ENCODE measurements around the gene PCDHA5. TPM values are rescaled to one million over a fixed set of nuclear protein-coding genes. Genes with fewer than 3 reads are reported as not detected.
A peak's percentile ranks its signal among the peaks of the same experiment; 100 is the strongest.
"Not testable (repeated sequence)": the region's sequence is repeated elsewhere in the genome, so short reads cannot be mapped to it uniquely, and the experiment has no call there.

PCDHA5 gene
- total and polyA plus RNA-seq, 4 donors = 1.4 to 4.4 (median 3.4) TPM

DNA sequence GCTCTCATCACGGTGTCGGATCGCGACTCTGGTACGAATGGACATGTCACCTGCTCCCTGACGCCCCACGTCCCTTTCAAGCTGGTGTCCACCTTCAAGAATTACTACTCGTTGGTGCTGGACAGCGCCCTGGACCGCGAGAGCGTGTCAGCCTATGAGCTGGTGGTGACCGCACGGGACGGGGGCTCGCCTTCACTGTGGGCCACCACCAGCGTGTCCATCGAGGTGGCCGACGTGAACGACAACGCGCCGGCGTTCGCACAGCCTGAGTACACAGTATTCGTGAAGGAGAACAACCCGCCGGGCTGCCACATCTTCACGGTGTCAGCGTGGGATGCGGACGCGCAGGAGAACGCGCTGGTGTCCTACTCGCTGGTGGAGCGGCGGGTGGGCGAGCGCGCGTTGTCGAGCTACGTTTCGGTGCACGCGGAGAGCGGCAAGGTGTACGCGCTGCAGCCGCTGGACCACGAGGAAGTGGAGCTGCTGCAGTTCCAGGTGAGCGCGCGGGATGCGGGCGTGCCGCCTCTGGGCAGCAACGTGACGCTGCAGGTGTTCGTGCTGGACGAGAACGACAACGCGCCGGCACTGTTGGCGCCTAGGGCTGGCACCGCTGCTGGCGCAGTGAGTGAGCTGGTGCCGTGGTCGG, 25.2 kb upstream of the PCDHA5 start:
- not testable (repeated sequence) for DNase-seq (ENCODE audit: low read depth in 4 of 6, low spot score in 6 of 6); H3K4me1 ChIP-seq (ENCODE audit: control insufficient read depth, insufficient read depth, low read length); H3K27ac ChIP-seq (ENCODE audit: low read depth, low read length); H3K36me3 ChIP-seq (ENCODE audit: control insufficient read depth, insufficient read depth, low read length); H3K27me3 ChIP-seq (ENCODE audit: control insufficient read depth, insufficient read depth, low read length); H3K4me3 ChIP-seq (ENCODE audit: low read depth, low read length)
- peaks cover 14% of the 10 kb centered on the region for H3K9me3 ChIP-seq (ENCODE audit: control insufficient read depth, insufficient read depth, low read length)
- WGBS (ENCODE audit: insufficient coverage) = 46% methylated on average over 72 of the region's 72 CpGs

DNA sequence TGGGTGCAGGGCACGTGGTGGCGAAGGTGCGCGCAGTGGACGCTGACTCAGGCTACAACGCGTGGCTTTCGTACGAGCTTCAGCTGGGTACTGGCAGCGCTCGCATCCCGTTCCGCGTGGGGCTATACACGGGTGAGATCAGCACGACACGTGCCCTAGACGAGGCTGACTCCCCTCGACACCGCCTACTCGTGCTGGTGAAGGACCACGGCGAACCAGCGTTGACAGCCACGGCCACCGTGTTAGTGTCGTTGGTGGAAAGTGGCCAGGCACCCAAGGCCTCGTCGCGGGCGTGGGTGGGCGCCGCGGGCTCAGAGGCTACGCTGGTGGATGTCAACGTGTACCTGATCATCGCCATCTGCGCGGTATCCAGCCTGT, 24.7 kb upstream of the PCDHA5 start:
- Histone ChIP-seq H3K9me3 (ENCODE audit: control insufficient read depth, insufficient read depth, low read length) (peaks cover 14% of the 10 kb centered on the region), H3K36me3 (ENCODE audit: control insufficient read depth, insufficient read depth, low read length) (peaks cover 8% of the 10 kb centered on the region), H3K4me3 (ENCODE audit: low read depth, low read length) (no peak overlapping the region), H3K27ac (ENCODE audit: low read depth, low read length) (no peak overlapping the region), H3K27me3 (ENCODE audit: control insufficient read depth, insufficient read depth, low read length) (no peaks in the 10 kb centered on the region), H3K4me1 (ENCODE audit: control insufficient read depth, insufficient read depth, low read length) (no peaks in the 10 kb centered on the region)
- 48% methylated on average over 39 of the region's 39 CpGs for WGBS (ENCODE audit: insufficient coverage)
- no peak for DNase-seq (ENCODE audit: low read depth in 4 of 6, low spot score in 6 of 6)

GRCh38 chr5:140800816-140801493, 20.5 kb upstream of the PCDHA5 start, which contains the start of gene PCDHA3:
Gene PCDHA3, plus strand, starts transcription at chr5:140801057.
- whole genome bisulfite sequencing (ENCODE audit: insufficient coverage) = 21% methylated on average over 21 of the region's 29 CpGs
- Histone ChIP-seq H3K27ac (ENCODE audit: low read depth, low read length) (no peak within 1 kb of the TSS), H3K27me3 (ENCODE audit: control insufficient read depth, insufficient read depth, low read length) (no peaks in the 10 kb centered on the region), H3K36me3 (ENCODE audit: control insufficient read depth, insufficient read depth, low read length) (peaks cover 16% of the 10 kb centered on the region), H3K9me3 (ENCODE audit: control insufficient read depth, insufficient read depth, low read length) (peaks cover 17% of the 10 kb centered on the region), H3K4me3 (ENCODE audit: low read depth, low read length) (peak within 1 kb of the TSS; percentile 11), H3K4me1 (ENCODE audit: control insufficient read depth, insufficient read depth, low read length) (no peaks in the 10 kb centered on the region)
- DNase-seq (ENCODE audit: low read depth in 4 of 6, low spot score in 6 of 6) = peak in 2 of 6 donors; percentile 44 to 75

DNA sequence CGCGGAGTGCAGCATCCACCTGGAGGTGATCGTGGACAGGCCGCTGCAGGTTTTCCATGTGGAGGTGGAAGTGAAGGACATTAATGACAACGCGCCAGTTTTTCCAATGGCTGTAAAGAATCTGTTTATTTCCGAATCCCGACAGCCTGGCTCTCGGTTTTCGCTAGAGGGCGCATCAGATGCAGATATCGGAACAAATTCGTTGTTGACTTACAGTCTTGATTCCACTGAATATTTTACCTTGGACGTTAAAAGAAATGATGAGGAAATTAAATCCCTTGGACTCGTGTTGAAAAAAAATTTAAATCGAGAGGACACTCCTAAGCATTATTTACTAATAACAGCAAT, 19.9 kb upstream of the PCDHA5 start:
- peak in 2 of 6 donors; percentile 17 to 44 for DNase-seq (ENCODE audit: low read depth in 4 of 6, low spot score in 6 of 6)
- H3K36me3 ChIP-seq (ENCODE audit: control insufficient read depth, insufficient read depth, low read length) = peaks cover 15% of the 10 kb centered on the region
- no peaks in the 10 kb centered on the region for H3K4me1 ChIP-seq (ENCODE audit: control insufficient read depth, insufficient read depth, low read length)
- 2% methylated on average over 5 of the region's 16 CpGs for WGBS (ENCODE audit: insufficient coverage)
- peaks cover 17% of the 10 kb centered on the region for H3K9me3 ChIP-seq (ENCODE audit: control insufficient read depth, insufficient read depth, low read length)
- H3K27me3 ChIP-seq (ENCODE audit: control insufficient read depth, insufficient read depth, low read length) = no peaks in the 10 kb centered on the region
- H3K4me3 ChIP-seq (ENCODE audit: low read depth, low read length) = no peak overlapping the region
- H3K27ac ChIP-seq (ENCODE audit: low read depth, low read length) = no peak overlapping the region

DNA sequence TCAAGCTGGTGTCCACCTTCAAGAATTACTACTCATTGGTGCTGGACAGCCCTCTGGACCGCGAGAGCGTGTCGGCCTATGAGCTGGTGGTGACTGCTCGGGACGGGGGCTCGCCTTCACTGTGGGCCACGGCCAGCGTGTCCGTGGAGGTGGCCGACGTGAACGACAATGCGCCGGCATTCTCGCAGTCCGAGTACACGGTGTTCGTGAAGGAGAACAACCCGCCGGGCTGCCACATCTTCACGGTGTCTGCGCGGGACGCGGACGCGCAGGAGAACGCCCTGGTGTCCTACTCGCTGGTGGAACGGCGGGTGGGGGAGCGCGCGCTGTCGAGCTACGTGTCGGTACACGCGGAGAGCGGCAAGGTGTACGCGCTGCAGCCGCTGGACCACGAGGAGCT, 19.0 kb upstream of the PCDHA5 start:
- H3K27me3 ChIP-seq (ENCODE audit: control insufficient read depth, insufficient read depth, low read length); H3K4me1 ChIP-seq (ENCODE audit: control insufficient read depth, insufficient read depth, low read length); H3K4me3 ChIP-seq (ENCODE audit: low read depth, low read length); DNase-seq (ENCODE audit: low read depth in 4 of 6, low spot score in 6 of 6); H3K36me3 ChIP-seq (ENCODE audit: control insufficient read depth, insufficient read depth, low read length); H3K27ac ChIP-seq (ENCODE audit: low read depth, low read length): not testable (repeated sequence)
- 39% methylated on average over 45 of the region's 45 CpGs for WGBS (ENCODE audit: insufficient coverage)
- H3K9me3 ChIP-seq (ENCODE audit: control insufficient read depth, insufficient read depth, low read length) = peaks cover 10% of the 10 kb centered on the region

- peaks cover 8% of the 10 kb centered on the region for H3K36me3 ChIP-seq (ENCODE audit: control insufficient read depth, insufficient read depth, low read length)
- H3K27ac ChIP-seq (ENCODE audit: low read depth, low read length) = no peak overlapping the region
- 34% methylated on average over 53 of the region's 53 CpGs for WGBS (ENCODE audit: insufficient coverage)
- H3K4me1 ChIP-seq (ENCODE audit: control insufficient read depth, insufficient read depth, low read length) = no peaks in the 10 kb centered on the region
- no peaks in the 10 kb centered on the region for H3K27me3 ChIP-seq (ENCODE audit: control insufficient read depth, insufficient read depth, low read length)
- H3K4me3 ChIP-seq (ENCODE audit: low read depth, low read length) = no peak overlapping the region
- no peak for DNase-seq (ENCODE audit: low read depth in 4 of 6, low spot score in 6 of 6)
- peaks cover 15% of the 10 kb centered on the region for H3K9me3 ChIP-seq (ENCODE audit: control insufficient read depth, insufficient read depth, low read length)
These were observed 18.6 kb upstream of the PCDHA5 start for GRCh38 chr5:140802781-140803271.

- no peak within 1 kb of the TSS for H3K4me3 ChIP-seq (ENCODE audit: low read depth, low read length)
These were observed 14.3 kb upstream of the PCDHA5 start, which contains the start of gene PCDHA4 for GRCh38 chr5:140806834-140807775. Gene PCDHA4, plus strand, starts transcription at chr5:140807068.

GRCh38 chr5:140808241-140808888, 13.0 kb upstream of the PCDHA5 start:
- H3K9me3 ChIP-seq (ENCODE audit: control insufficient read depth, insufficient read depth, low read length) = peaks cover 12% of the 10 kb centered on the region
- not testable (repeated sequence) for DNase-seq (ENCODE audit: low read depth in 4 of 6, low spot score in 6 of 6); H3K4me1 ChIP-seq (ENCODE audit: control insufficient read depth, insufficient read depth, low read length); H3K27me3 ChIP-seq (ENCODE audit: control insufficient read depth, insufficient read depth, low read length); H3K27ac ChIP-seq (ENCODE audit: low read depth, low read length); H3K4me3 ChIP-seq (ENCODE audit: low read depth, low read length)
- peaks cover 11% of the 10 kb centered on the region for H3K36me3 ChIP-seq (ENCODE audit: control insufficient read depth, insufficient read depth, low read length)
- WGBS (ENCODE audit: insufficient coverage) = 53% methylated on average over 62 of the region's 62 CpGs

More at GRCh38 chr5:140806834-140807775, 14.3 kb upstream of the PCDHA5 start, which contains the start of gene PCDHA4:
- 18% methylated on average over 42 of the region's 47 CpGs for WGBS (ENCODE audit: insufficient coverage)
- peaks cover 19% of the 10 kb centered on the region for H3K36me3 ChIP-seq (ENCODE audit: control insufficient read depth, insufficient read depth, low read length)
- H3K27me3 ChIP-seq (ENCODE audit: control insufficient read depth, insufficient read depth, low read length) = no peaks in the 10 kb centered on the region
- H3K27ac ChIP-seq (ENCODE audit: low read depth, low read length) = no peak within 1 kb of the TSS
- peaks cover 17% of the 10 kb centered on the region for H3K9me3 ChIP-seq (ENCODE audit: control insufficient read depth, insufficient read depth, low read length)
- peak in 2 of 6 donors; percentile 59 to 70 for DNase-seq (ENCODE audit: low read depth in 4 of 6, low spot score in 6 of 6)
- H3K4me1 ChIP-seq (ENCODE audit: control insufficient read depth, insufficient read depth, low read length) = no peaks in the 10 kb centered on the region

DNA sequence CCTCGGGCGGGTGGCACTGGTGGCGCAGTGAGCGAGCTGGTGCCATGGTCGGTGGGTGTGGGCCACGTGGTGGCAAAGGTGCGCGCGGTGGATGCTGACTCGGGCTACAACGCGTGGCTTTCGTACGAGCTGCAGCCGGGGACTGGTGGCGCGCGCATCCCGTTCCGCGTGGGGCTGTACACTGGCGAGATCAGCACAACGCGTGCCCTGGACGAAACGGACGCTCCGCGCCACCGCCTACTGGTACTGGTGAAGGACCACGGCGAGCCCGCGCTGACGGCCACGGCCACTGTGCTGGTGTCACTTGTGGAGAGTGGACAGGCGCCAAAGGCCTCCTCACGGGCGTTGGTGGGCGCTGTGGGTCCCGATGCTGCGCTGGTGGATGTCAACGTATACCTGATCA, 12.5 kb upstream of the PCDHA5 start:
- 60% methylated on average over 43 of the region's 43 CpGs for WGBS (ENCODE audit: insufficient coverage)
- Histone ChIP-seq H3K36me3 (ENCODE audit: control insufficient read depth, insufficient read depth, low read length) (peaks cover 11% of the 10 kb centered on the region), H3K27me3 (ENCODE audit: control insufficient read depth, insufficient read depth, low read length) (no peaks in the 10 kb centered on the region), H3K4me3 (ENCODE audit: low read depth, low read length) (no peak overlapping the region), H3K4me1 (ENCODE audit: control insufficient read depth, insufficient read depth, low read length) (no peaks in the 10 kb centered on the region), H3K9me3 (ENCODE audit: control insufficient read depth, insufficient read depth, low read length) (peaks cover 10% of the 10 kb centered on the region), H3K27ac (ENCODE audit: low read depth, low read length) (no peak overlapping the region)
- DNase-seq (ENCODE audit: low read depth in 4 of 6, low spot score in 6 of 6) = no peak
